ENCODE results near the gene QPRT.

QPRT gene

GRCh38 chr16:29714972-29715371, 36.0 kb downstream of the QPRT start:
- Histone ChIP-seq H3K4me3 (ENCODE audit: low read length) (no peak overlapping the region), H3K27me3 (ENCODE audit: control insufficient read depth, low read length) (no peaks in the 10 kb centered on the region), H3F3A (ENCODE audit: control insufficient read depth, insufficient read depth) (peaks cover 3% of the 10 kb centered on the region; the same call in 1 of the 2 replicates), H3K4me2 (ENCODE audit: low read length) (no peak overlapping the region), H3K4me1 (ENCODE audit: control insufficient read depth, low read length) (peaks cover 17% of the 10 kb centered on the region), H3K79me2 (ENCODE audit: control insufficient read depth, low read length) (no peaks in the 10 kb centered on the region), H3K9me2 (replicated peaks; ENCODE audit: control insufficient read depth, low read length) (no peaks in the 10 kb centered on the region), H4K20me1 (ENCODE audit: control insufficient read depth, insufficient read depth, low read depth, low read length) (no peaks in the 10 kb centered on the region), H3K36me3 (ENCODE audit: control insufficient read depth, low read length) (no peaks in the 10 kb centered on the region), H3K9me3 (ENCODE audit: control insufficient read depth, insufficient read depth, low read length) (no peaks in the 10 kb centered on the region), H3K27ac (ENCODE audit: low read depth, low read length) (no peak overlapping the region)
- TF ChIP-seq CTCF (IDR thresholded peaks at IDR 0.05; ENCODE audit: low read depth, low read length, poor library complexity, severe bottlenecking) (no peak), EZH2phosphoT487 (IDR thresholded peaks at IDR 0.05; ENCODE audit: borderline replicate concordance, low read length) (no peak)

GRCh38 chr16:29717113-29717512, 38.1 kb downstream of the QPRT start:
- H4K20me1 ChIP-seq (ENCODE audit: control insufficient read depth, insufficient read depth, low read depth, low read length): no peaks in the 10 kb centered on the region
- no peaks in the 10 kb centered on the region for H3K9me3 ChIP-seq (ENCODE audit: control insufficient read depth, insufficient read depth, low read length)
- TF ChIP-seq CTCF (IDR thresholded peaks at IDR 0.05; ENCODE audit: low read depth, low read length, poor library complexity, severe bottlenecking) (no peak), EZH2phosphoT487 (IDR thresholded peaks at IDR 0.05; ENCODE audit: borderline replicate concordance, low read length) (no peak)
- H3K27me3 ChIP-seq (ENCODE audit: control insufficient read depth, low read length): no peaks in the 10 kb centered on the region
- H3K36me3 ChIP-seq (ENCODE audit: control insufficient read depth, low read length): no peaks in the 10 kb centered on the region
- H3F3A ChIP-seq (ENCODE audit: control insufficient read depth, insufficient read depth): peaks cover 3% of the 10 kb centered on the region; the same call in 1 of the 2 replicates
- no peaks in the 10 kb centered on the region for H3K79me2 ChIP-seq (ENCODE audit: control insufficient read depth, low read length)
- H3K4me2 ChIP-seq (ENCODE audit: low read length): no peak overlapping the region
- H3K4me1 ChIP-seq (ENCODE audit: control insufficient read depth, low read length): peaks cover 8% of the 10 kb centered on the region; the same call in 1 of the 2 replicates
- H3K9me2 ChIP-seq (replicated peaks; ENCODE audit: control insufficient read depth, low read length): no peaks in the 10 kb centered on the region
- H3K4me3 ChIP-seq (ENCODE audit: low read length): no peak overlapping the region
- H3K27ac ChIP-seq (ENCODE audit: low read depth, low read length): no peak overlapping the region

GRCh38 chr16:29719063-29719462, 40.1 kb downstream of the QPRT start:
- Histone ChIP-seq H3K4me3 (ENCODE audit: low read length) (no peak overlapping the region), H3K36me3 (ENCODE audit: control insufficient read depth, low read length) (no peaks in the 10 kb centered on the region), H3K4me1 (ENCODE audit: control insufficient read depth, low read length) (peaks cover 8% of the 10 kb centered on the region; the same call in 1 of the 2 replicates), H3K4me2 (ENCODE audit: low read length) (no peak overlapping the region), H3K9me3 (ENCODE audit: control insufficient read depth, insufficient read depth, low read length) (no peaks in the 10 kb centered on the region), H3K79me2 (ENCODE audit: control insufficient read depth, low read length) (no peaks in the 10 kb centered on the region), H4K20me1 (ENCODE audit: control insufficient read depth, insufficient read depth, low read depth, low read length) (no peaks in the 10 kb centered on the region), H3K27me3 (ENCODE audit: control insufficient read depth, low read length) (no peaks in the 10 kb centered on the region), H3K27ac (ENCODE audit: low read depth, low read length) (no peak overlapping the region), H3K9me2 (replicated peaks; ENCODE audit: control insufficient read depth, low read length) (no peaks in the 10 kb centered on the region), H3F3A (ENCODE audit: control insufficient read depth, insufficient read depth) (peaks cover 3% of the 10 kb centered on the region; the same call in 1 of the 2 replicates)
- TF ChIP-seq EZH2phosphoT487 (IDR thresholded peaks at IDR 0.05; ENCODE audit: borderline replicate concordance, low read length): no peak
- no peak for TF ChIP-seq CTCF (IDR thresholded peaks at IDR 0.05; ENCODE audit: low read depth, low read length, poor library complexity, severe bottlenecking)

Data from DOHH2 (cell line).